DOHH2 (cell line): Measurements from ENCODE around the gene RPH3AL.

ENCODE experiments used
- H3F3A ChIP-seq: fragments of 200-600 bp; sonication (generic), shearing (Covaris generic); 2 replicates; pipeline ENCODE4 v1.6.0; 2016; ENCODE audit warnings: antibody characterized with exemption, mild to moderate bottlenecking; ENCODE audit not compliant: control insufficient read depth, insufficient read depth
- H3K27ac ChIP-seq: fragments of 200-600 bp; sonication (generic); 2 replicates; pipeline ENCODE4 v1.5.1; 2014; ENCODE audit warnings: low read depth, mild to moderate bottlenecking, low read length, moderate library complexity
- H3K27me3 ChIP-seq: fragments of 200-600 bp; sonication (generic); 2 replicates; pipeline ENCODE4 v1.6.1; 2014; ENCODE audit warnings: mild to moderate bottlenecking, low read length, mixed read lengths; ENCODE audit not compliant: control insufficient read depth
- H3K36me3 ChIP-seq: fragments of 200-600 bp; sonication (generic); 2 replicates; pipeline ENCODE4 v1.6.1; 2014; ENCODE audit warnings: mild to moderate bottlenecking, low read length, moderate library complexity, mixed read lengths; ENCODE audit not compliant: control insufficient read depth
- H3K4me1 ChIP-seq: fragments of 200-600 bp; sonication (generic); 2 replicates; pipeline ENCODE4 v1.6.1; 2014; ENCODE audit warnings: mild to moderate bottlenecking, low read length, mixed read lengths; ENCODE audit not compliant: control insufficient read depth
- H3K4me2 ChIP-seq: fragments of 200-600 bp; sonication (generic); 2 replicates; pipeline ENCODE4 v1.6.0; 2014; ENCODE audit warnings: mild to moderate bottlenecking, low read length, moderate library complexity
- H3K4me3 ChIP-seq: fragments of 200-600 bp; sonication (generic); 2 replicates; pipeline ENCODE4 v1.5.1; 2014; ENCODE audit warnings: mild to moderate bottlenecking, low read length, mixed read lengths
- H3K79me2 ChIP-seq: fragments of 200-600 bp; sonication (generic); 2 replicates; pipeline ENCODE4 v1.6.1; 2014; ENCODE audit warnings: mild to moderate bottlenecking, low read length, mixed read lengths; ENCODE audit not compliant: control insufficient read depth
- H3K9me2 ChIP-seq: fragments of 200-600 bp; sonication (generic); replicated peaks from 2 replicates; pipeline ENCODE4 v1.6.1; 2014; ENCODE audit warnings: mild to moderate bottlenecking, low read length, mixed read lengths; ENCODE audit not compliant: control insufficient read depth
- H3K9me3 ChIP-seq: fragments of 200-600 bp; sonication (generic); 2 replicates; pipeline ENCODE4 v1.6.1; 2014; ENCODE audit warnings: antibody characterized with exemption, low read length, mixed read lengths; ENCODE audit not compliant: control insufficient read depth, insufficient read depth
- H4K20me1 ChIP-seq: fragments of 200-600 bp; sonication (generic); 2 replicates; pipeline ENCODE4 v1.6.0; 2014; ENCODE audit warnings: low read depth, mild to moderate bottlenecking, antibody characterized with exemption, low read length, moderate library complexity; ENCODE audit not compliant: control insufficient read depth, insufficient read depth
- CTCF ChIP-seq: fragments of 200-600 bp; sonication (generic); IDR thresholded peaks from one replicate; pipeline ENCODE4 v1.5.1; 2014; ENCODE audit warnings: antibody characterized with exemption, mild to moderate bottlenecking, low read depth, low read length; ENCODE audit not compliant: poor library complexity, severe bottlenecking
- EZH2phosphoT487 ChIP-seq: fragments of 200-600 bp; sonication (generic); IDR thresholded peaks from 2 replicates; pipeline ENCODE4 v1.6.1; 2017; ENCODE audit warnings: borderline replicate concordance, mild to moderate bottlenecking, antibody characterized with exemption, low read length, moderate library complexity, mixed read lengths

Gene RPH3AL

GRCh38 chr17:360092-360750, 7.6 kb upstream of the RPH3AL start:
- Histone ChIP-seq H3K4me3 (no peak overlapping the region), H3K4me1 (no peaks in the 10 kb centered on the region), H4K20me1 (no peaks in the 10 kb centered on the region), H3K9me3 (peaks cover 13% of the 10 kb centered on the region; the same call in 1 of the 2 replicates), H3F3A (no peaks in the 10 kb centered on the region), H3K79me2 (no peaks in the 10 kb centered on the region), H3K36me3 (no peaks in the 10 kb centered on the region), H3K27ac (no peak overlapping the region), H3K4me2 (no peak overlapping the region), H3K27me3 (no peaks in the 10 kb centered on the region), H3K9me2 (no peaks in the 10 kb centered on the region)
- no peak for TF ChIP-seq EZH2phosphoT487
- TF ChIP-seq CTCF: no peak

- Histone ChIP-seq H3F3A (no peaks in the 10 kb centered on the region), H4K20me1 (no peaks in the 10 kb centered on the region), H3K9me3 (peaks cover 23% of the 10 kb centered on the region; the same call in 1 of the 2 replicates), H3K4me2 (no peak overlapping the region), H3K9me2 (no peaks in the 10 kb centered on the region), H3K4me3 (no peak overlapping the region), H3K27me3 (no peaks in the 10 kb centered on the region), H3K27ac (no peak overlapping the region), H3K36me3 (no peaks in the 10 kb centered on the region), H3K4me1 (no peaks in the 10 kb centered on the region), H3K79me2 (no peaks in the 10 kb centered on the region)
- no peak for TF ChIP-seq CTCF
- no peak for TF ChIP-seq EZH2phosphoT487
Observed at GRCh38 chr17:358491-359151, 6.0 kb upstream of the RPH3AL start.

- Histone ChIP-seq H3K27me3 (no peaks in the 10 kb centered on the region), H3K9me3 (peaks cover 23% of the 10 kb centered on the region; the same call in 1 of the 2 replicates), H3K9me2 (no peaks in the 10 kb centered on the region), H3K4me3 (no peak overlapping the region), H3F3A (no peaks in the 10 kb centered on the region), H3K79me2 (no peaks in the 10 kb centered on the region), H3K4me1 (no peaks in the 10 kb centered on the region), H3K4me2 (no peak overlapping the region), H3K36me3 (no peaks in the 10 kb centered on the region), H4K20me1 (no peaks in the 10 kb centered on the region), H3K27ac (no peak overlapping the region)
- TF ChIP-seq EZH2phosphoT487 (no peak), CTCF (no peak)
Observed at GRCh38 chr17:357644-358043, 5.0 kb upstream of the RPH3AL start.
